A549 treated with Hydrocortisone at 1 μM for 4 hours (cell line): ENCODE measurements around the gene NKAIN4. TPM values are rescaled to one million over a fixed set of nuclear protein-coding genes. Genes with fewer than 3 reads are reported as not detected.

Source experiments
- total RNA-seq: library from RNA; stranded (reverse); fragments of 200-300 nt; extraction: Qiagen RNA extraction; gene quantifications from 5 replicates; pipeline ENCODE4 v1.2.3, GENCODE V29; 2022

The NKAIN4 gene
- total RNA-seq = 4.3 to 6.9 TPM (median 5.0 TPM) in 5 replicates

GRCh38 chr20:63254232-63254605, at the start of gene NKAIN4:
Gene NKAIN4, minus strand, starts transcription at chr20:63254463. Its CDS starts 13 bp downstream, at chr20:63254450.

DNA sequence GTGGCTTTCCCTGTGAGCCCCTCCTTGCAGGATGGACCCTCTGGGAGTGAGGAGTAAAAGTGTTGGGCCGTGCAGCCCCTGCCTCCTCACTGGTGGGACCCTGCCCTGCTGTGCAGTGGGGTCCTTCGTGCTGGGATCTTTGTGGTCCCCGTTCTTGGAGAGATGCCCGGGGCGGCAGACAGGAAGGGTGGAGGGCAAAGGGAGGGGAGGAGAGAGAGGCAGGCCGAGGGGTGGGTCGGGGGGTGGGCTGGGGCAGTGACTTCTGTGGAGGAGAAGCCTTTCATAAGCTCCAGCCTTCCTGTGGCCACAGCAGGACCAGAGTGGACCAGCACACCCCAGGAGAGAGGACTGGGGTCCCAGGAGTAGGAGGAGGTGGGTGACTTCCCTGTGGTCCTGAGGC, 38.6 kb upstream of the NKAIN4 start, which contains the start of gene COL20A1:
COL20A1 (plus strand) TSS at position 283 of the 400 bp plus-strand sequence. CDS start 1,922 bp downstream, outside the sequence.

DNA sequence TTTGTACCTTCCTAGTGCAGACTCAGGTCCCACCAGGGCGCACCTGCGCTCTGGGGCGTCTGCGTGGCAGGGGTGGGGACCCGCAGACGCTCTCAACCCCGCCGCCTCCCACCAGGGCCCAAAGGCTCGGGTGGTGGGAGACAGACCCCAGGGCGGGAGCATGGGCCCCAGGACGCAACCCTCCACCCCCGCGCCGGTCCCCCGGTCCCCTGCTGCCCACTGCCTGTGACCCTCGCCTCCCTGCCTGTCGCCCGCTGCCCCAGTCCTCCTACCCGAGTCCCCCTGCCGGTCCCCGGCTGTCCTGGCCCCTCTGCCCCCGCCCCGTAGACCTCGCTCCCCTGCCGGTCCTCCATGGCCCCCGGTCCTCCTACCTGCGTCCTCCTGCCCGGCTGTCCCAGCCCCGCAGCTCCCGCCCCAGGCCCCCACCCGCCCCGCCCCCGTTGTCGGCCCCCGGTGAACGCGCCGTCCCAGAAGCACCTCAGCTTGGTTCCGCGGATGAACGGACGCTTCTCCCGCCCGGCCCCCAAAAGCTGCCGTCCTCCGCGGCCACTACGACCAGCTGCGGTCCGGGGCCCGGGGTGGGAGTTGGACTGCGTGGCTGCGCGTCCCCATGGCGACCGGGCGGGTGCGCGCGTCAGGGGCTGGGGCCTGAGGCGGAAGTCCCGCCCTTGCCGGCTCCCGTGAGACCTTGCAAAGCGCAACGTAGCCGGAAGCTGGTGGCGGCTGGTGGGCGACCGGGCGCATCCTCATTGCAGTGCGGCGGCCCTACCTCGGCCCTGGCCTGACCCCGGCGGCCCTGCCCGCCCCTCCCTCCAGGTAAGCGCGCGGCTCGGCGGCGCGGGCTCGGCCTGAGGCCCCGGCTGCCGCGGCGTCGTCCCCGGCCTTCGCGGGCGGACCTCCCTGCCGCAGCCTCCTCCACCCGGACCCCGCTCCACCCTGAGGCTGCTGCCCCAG, 18.1 kb upstream of the NKAIN4 start, which contains the start of gene ARFGAP1:
ARFGAP1 (plus strand) TSS at position 709 of the 954 bp plus-strand sequence. CDS start 2,768 bp downstream, outside the sequence.

DNA sequence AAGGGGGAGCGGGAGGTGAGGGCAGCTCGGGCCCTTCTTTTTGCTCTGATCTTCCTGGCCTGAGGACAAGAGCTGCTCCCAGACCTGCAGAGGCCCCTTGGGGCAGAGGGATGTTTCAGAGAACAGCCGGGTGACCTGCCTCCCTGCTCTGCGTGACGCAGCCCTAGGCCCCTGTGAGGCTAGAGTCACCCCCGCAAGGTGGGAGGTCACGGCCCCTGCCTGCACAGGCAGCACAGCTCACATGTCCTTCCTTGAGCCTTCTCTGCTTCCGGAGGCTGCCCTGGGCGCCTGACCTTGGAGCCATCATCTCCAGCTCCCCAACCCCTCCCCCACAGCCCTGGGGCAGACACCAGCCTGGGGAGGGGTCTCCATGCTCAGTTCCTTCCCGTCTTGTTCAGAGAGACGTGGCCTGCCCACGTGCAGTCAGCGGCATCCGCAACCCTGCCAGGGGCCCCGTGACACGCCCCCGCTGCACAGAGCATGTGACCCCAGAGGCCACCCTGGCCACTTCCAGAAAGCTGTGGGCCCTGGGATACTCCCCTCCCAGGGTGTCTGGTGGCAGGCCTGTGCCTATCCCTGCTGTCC, 18.8 kb downstream of the NKAIN4 start, which contains the start of gene BIRC7:
BIRC7 (plus strand) TSS at position 507 of the 585 bp plus-strand sequence. CDS start 192 bp downstream, outside the sequence.

GRCh38 chr20:63216041-63216848, 38.0 kb downstream of the NKAIN4 start, which contains the start of gene YTHDF1:
Gene YTHDF1, minus strand, starts transcription at chr20:63216131. Its CDS starts 239 bp downstream, at chr20:63215892.

Other genes starting within 250 kb of the NKAIN4 start
- not detected in 5 replicates for gene BHLHE23, start 247.5 kb downstream of the NKAIN4 start, total RNA-seq
- 46.2 to 49.5 TPM (median 48.2 TPM) in 5 replicates for gene YTHDF1, start 38.3 kb downstream of the NKAIN4 start, total RNA-seq
- 1.6 to 3.2 TPM (median 2.1 TPM) in 5 replicates for gene BIRC7, start 18.6 kb downstream of the NKAIN4 start, total RNA-seq
- gene ARFGAP1, start 18.4 kb upstream of the NKAIN4 start, total RNA-seq = 55.1 to 64.9 TPM (median 60.9 TPM) in 5 replicates
- gene COL20A1, start 38.7 kb upstream of the NKAIN4 start, total RNA-seq = 0.38 to 0.93 TPM (median 0.71 TPM) in 5 replicates
- 0.10 to 0.35 TPM (median 0.24 TPM) in 5 replicates for gene CHRNA4, start 106.9 kb upstream of the NKAIN4 start, total RNA-seq
- 0.16 to 0.62 TPM (median 0.46 TPM) in 5 replicates for gene KCNQ2, start 218.2 kb upstream of the NKAIN4 start, total RNA-seq
- gene EEF1A2, start 244.6 kb upstream of the NKAIN4 start, total RNA-seq = 142 to 176 TPM (median 148 TPM) in 5 replicates